CD14-positive monocyte (primary cell): ENCODE data around the gene FYB2. TPM values are rescaled to one million over a fixed set of nuclear protein-coding genes. Genes with fewer than 3 reads are reported as not detected.
A peak's percentile ranks its signal among the peaks of the same experiment; 100 is the strongest.

Experiments used
- DNase-seq, 3 donors: peaks; one replicate each; pipeline ENCODE4 v3.0.0-alpha.2; 2011 to 2022
- H2AFZ ChIP-seq: 2 replicates; pipeline ENCODE4 v1.6.0; 2012; ENCODE audit warnings: mild to moderate bottlenecking, low read depth, low read length, inconsistent platforms; ENCODE audit not compliant: insufficient read depth, poor library complexity, severe bottlenecking
- H3K27ac ChIP-seq, 2 donors: 1 replicate in 1 of 2; 2 replicates in 1 of 2; pipeline ENCODE4 v1.5.1; 2012 to 2013; ENCODE audit warnings: low read length in 2 of 2, control low read depth in 1 of 2, inconsistent platforms in 1 of 2, low read depth in 1 of 2, mild to moderate bottlenecking in 1 of 2
- H3K27me3 ChIP-seq, 2 donors: one replicate each; pipeline versions ENCODE4 v1.6.0 to v1.6.1; 2011 to 2013; ENCODE audit warnings: low read length in 2 of 2; ENCODE audit not compliant: control insufficient read depth in 2 of 2, insufficient read depth in 2 of 2
- H3K36me3 ChIP-seq, 2 donors: replicated peaks in 1 of 2; 1 replicate in 1 of 2; 2 replicates in 1 of 2; pipeline versions ENCODE4 v1.5.1 to v1.6.1; 2012 to 2013; ENCODE audit warnings: low read length in 2 of 2, control low read depth in 1 of 2, inconsistent platforms in 1 of 2, mild to moderate bottlenecking in 1 of 2; ENCODE audit not compliant: insufficient read depth in 2 of 2, control insufficient read depth in 1 of 2
- H3K4me1 ChIP-seq, 2 donors: 1 replicate in 1 of 2; 2 replicates in 1 of 2; pipeline versions ENCODE4 v1.5.1 to v1.6.1; 2012 to 2013; ENCODE audit warnings: low read length in 2 of 2, control low read depth in 1 of 2, inconsistent platforms in 1 of 2, mild to moderate bottlenecking in 1 of 2, moderate library complexity in 1 of 2; ENCODE audit not compliant: insufficient read depth in 2 of 2, control insufficient read depth in 1 of 2
- H3K4me2 ChIP-seq: replicated peaks from 2 replicates; pipeline ENCODE3; 2012; ENCODE audit warnings: low read length, moderate library complexity, mild to moderate bottlenecking; ENCODE audit not compliant: poor library complexity, severe bottlenecking; ENCODE audit errors: extremely low read depth
- H3K4me3 ChIP-seq, 3 experiments: fragments of 200-600 bp in 1 of 3; sonication (generic) in 1 of 3; replicated peaks in 1 of 3; 1 replicate in 2 of 3; 2 replicates in 1 of 3; pipeline ENCODE4 v1.5.1; 2011 to 2013; ENCODE audit warnings: low read length in 3 of 3, mild to moderate bottlenecking in 3 of 3, control low read depth in 2 of 3, low read depth in 2 of 3, inconsistent platforms in 1 of 3, moderate library complexity in 1 of 3
- H3K79me2 ChIP-seq: 2 replicates; pipeline ENCODE4 v1.6.0; 2012; ENCODE audit warnings: mild to moderate bottlenecking, control low read depth, inconsistent platforms, low read length, moderate library complexity; ENCODE audit not compliant: insufficient read depth
- H3K9ac ChIP-seq: 2 replicates; pipeline ENCODE4 v1.6.0; 2017; ENCODE audit warnings: low read length, mild to moderate bottlenecking; ENCODE audit not compliant: insufficient read depth, poor library complexity, severe bottlenecking
- H3K9me3 ChIP-seq, 2 donors: replicated peaks in 1 of 2; 1 replicate in 1 of 2; 2 replicates in 1 of 2; pipeline versions ENCODE4 v1.5.1 to v1.6.1; 2012 to 2013; ENCODE audit warnings: low read length in 2 of 2, control low read depth in 1 of 2; ENCODE audit not compliant: control insufficient read depth in 1 of 2, insufficient read depth in 1 of 2
- H4K20me1 ChIP-seq: 2 replicates; pipeline ENCODE4 v1.6.0; 2012; ENCODE audit warnings: mild to moderate bottlenecking, low read length, control low read depth, moderate library complexity; ENCODE audit not compliant: insufficient read depth
- H3K27ac Mint-ChIP-seq, 7 donors: one replicate each; pipeline ENCODE4 v1.8.0; 2020; ENCODE audit warnings: mild to moderate bottlenecking in 7 of 7, mixed read lengths in 7 of 7, moderate library complexity in 6 of 7, inconsistent platforms in 2 of 7
- H3K27me3 Mint-ChIP-seq, 3 donors: one replicate each; pipeline ENCODE4 v1.8.0; 2021 to 2022; ENCODE audit warnings: low read depth in 3 of 3, mild to moderate bottlenecking in 3 of 3, mixed read lengths in 3 of 3, moderate library complexity in 3 of 3, inconsistent platforms in 1 of 3
- H3K36me3 Mint-ChIP-seq, 2 donors: one replicate each; pipeline ENCODE4 v1.8.0; 2020; ENCODE audit warnings: mixed read lengths in 2 of 2, inconsistent platforms in 1 of 2, mild to moderate bottlenecking in 1 of 2
- H3K4me1 Mint-ChIP-seq: one replicate; pipeline ENCODE4 v1.8.0; 2020; ENCODE audit warnings: mild to moderate bottlenecking, mixed read lengths
- H3K4me3 Mint-ChIP-seq, 2 donors: one replicate each; pipeline ENCODE4 v1.8.0; 2020; ENCODE audit warnings: mild to moderate bottlenecking in 2 of 2, mixed read lengths in 2 of 2, moderate library complexity in 1 of 2
- H3K9me3 Mint-ChIP-seq, 7 donors: one replicate each; pipeline ENCODE4 v1.8.0; 2020 to 2022; ENCODE audit warnings: mixed read lengths in 7 of 7, mild to moderate bottlenecking in 6 of 7, moderate library complexity in 6 of 7, inconsistent platforms in 2 of 7
- CTCF ChIP-seq: fragments of 200-600 bp; IDR thresholded peaks from one replicate; pipeline ENCODE4 v1.8.0; 2022; ENCODE audit warnings: antibody characterized with exemption, mild to moderate bottlenecking
- WGBS: methylation state at CpG from one replicate; pipeline ENCODE4 v1.1.5; 2013; ENCODE audit warnings: missing lambda C conversion rate; ENCODE audit not compliant: insufficient coverage; 5-methylcytosine and 5-hydroxymethylcytosine counted together
- intact Hi-C, 2 donors: fragments of 100-400 bp; cut with micrococcal nuclease; formaldehyde crosslinking; loops; one replicate each; pipeline versions ENCODE4 v1.15.0 to v1.15.1; 2023
- polyA plus RNA-seq, 3 donors: library from polyadenylated mRNA; depleted of rRNA in 1 of 3; unstranded in 2 of 3; stranded (reverse) in 1 of 3; fragments of 300-500 nt in 2 of 3; fragments of >200 nt in 1 of 3; fragmentation: Illumina TruSeq in 2 of 3; gene quantifications; 1 replicate in 2 of 3; 2 replicates in 1 of 3; pipeline ENCODE4 v1.2.3, GENCODE V29; 2012 to 2021

FYB2 gene
- polyA plus RNA-seq, 3 donors: not detected

GRCh38 chr1:56774067-56774609 is 45.1 kb downstream of the FYB2 start:
- TF ChIP-seq CTCF: no peak
- Histone ChIP-seq H3K9ac (peak overlapping the region; percentile 34), H3K9me3 (no peaks in the 10 kb centered on the region), H3K4me1 (no peaks in the 10 kb centered on the region), H2AFZ (peak overlapping the region; percentile 69), H3K27me3 (no peaks in the 10 kb centered on the region), H4K20me1 (no peaks in the 10 kb centered on the region), H3K27ac (peak overlapping the region in 1 of 2 donors; percentile 71), H3K36me3 (no peaks in the 10 kb centered on the region), H3K4me2 (peak overlapping the region; percentile 73), H3K79me2 (no peaks in the 10 kb centered on the region), H3K4me3 (peak overlapping the region; percentile 28 to 61 (median 55))
- WGBS: no CpG with 5 or more reads among the region's 6 CpGs
- peaks cover 9% of the 10 kb centered on the region for H3K4me1 Mint-ChIP-seq
- peak overlapping the region; percentile 51 to 69 for H3K4me3 Mint-ChIP-seq
- DNase-seq: peak in 2 of 3 donors; percentile 2 to 5
- peak overlapping the region in 3 of 7 donors; percentile 17 to 50 (median 21) for H3K27ac Mint-ChIP-seq
- intact Hi-C loops: no loop called here
- H3K27me3 Mint-ChIP-seq: peaks cover 0 to 2% (median 1%) of the 10 kb centered on the region in 3 donors
- H3K9me3 Mint-ChIP-seq: peaks cover 0 to 3% (median 0%) of the 10 kb centered on the region in 7 donors
- no peaks in the 10 kb centered on the region for H3K36me3 Mint-ChIP-seq

GRCh38 chr1:56773341-56774066 is 45.7 kb downstream of the FYB2 start:
- peak overlapping the region in 2 of 7 donors; percentile 17 to 50 for H3K27ac Mint-ChIP-seq
- no peaks in the 10 kb centered on the region for H3K79me2 ChIP-seq
- peaks cover 0 to 3% (median 0%) of the 10 kb centered on the region in 7 donors for H3K9me3 Mint-ChIP-seq
- no peaks in the 10 kb centered on the region for H3K36me3 Mint-ChIP-seq
- H4K20me1 ChIP-seq: no peaks in the 10 kb centered on the region
- no peaks in the 10 kb centered on the region for H3K4me1 ChIP-seq
- WGBS: 80% methylated on average over 1 of the region's 2 CpGs
- H3K9ac ChIP-seq: peak overlapping the region; percentile 34
- H3K27me3 Mint-ChIP-seq: peaks cover 0 to 3% (median 2%) of the 10 kb centered on the region in 3 donors
- peak overlapping the region in 1 of 2 donors; percentile 69 for H3K4me3 Mint-ChIP-seq
- no peaks in the 10 kb centered on the region for H3K9me3 ChIP-seq
- H3K4me2 ChIP-seq: peak overlapping the region; percentile 73
- no peaks in the 10 kb centered on the region for H3K36me3 ChIP-seq
- intact Hi-C loops: no loop called here
- peak overlapping the region; percentile 69 for H2AFZ ChIP-seq
- peak overlapping the region in 1 of 2 donors; percentile 71 for H3K27ac ChIP-seq
- DNase-seq: no peak
- H3K4me3 ChIP-seq: peak overlapping the region in 1 of 3 experiments; percentile 61
- no peak for TF ChIP-seq CTCF
- H3K4me1 Mint-ChIP-seq: peaks cover 9% of the 10 kb centered on the region
- no peaks in the 10 kb centered on the region for H3K27me3 ChIP-seq
